ENCODE data around the gene DOK7. TPM values are rescaled to one million over a fixed set of nuclear protein-coding genes. Genes with fewer than 3 reads are reported as not detected.

DOK7 gene
- polyA plus RNA-seq, 1 donor (not counting 4 experiments of a cell fraction or from before 2014, with no cell fraction given) = 0.13 TPM

DNA sequence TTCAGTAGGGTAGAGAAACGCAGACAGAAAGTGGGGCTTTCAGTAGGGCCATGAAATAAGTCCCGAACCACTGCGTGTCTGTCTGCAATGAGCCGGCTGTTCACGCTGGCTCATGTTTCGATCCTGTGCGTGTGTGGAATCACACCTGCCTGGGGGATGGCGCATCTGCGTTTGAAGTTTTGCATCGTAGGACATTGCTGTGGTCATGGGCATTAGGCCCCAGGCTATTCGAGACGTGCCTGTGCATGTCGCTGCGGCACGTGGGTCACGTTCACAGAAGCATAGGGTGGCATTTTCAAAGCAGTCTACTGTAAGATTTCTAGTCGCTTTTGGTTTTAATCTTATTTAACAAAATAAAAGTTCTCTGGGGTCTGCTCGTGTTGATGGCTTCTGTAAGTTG, 46.8 kb upstream of the DOK7 start:
- Histone ChIP-seq H3K4me1 (ENCODE audit: control insufficient read depth, extremely low read depth, insufficient read depth, low read length) (no peaks in the 10 kb centered on the region), H3K79me2 (ENCODE audit: control insufficient read depth, insufficient read depth, low read length) (peaks cover 26% of the 10 kb centered on the region), H3K9me1 (ENCODE audit: control insufficient read depth, extremely low read depth, insufficient read depth, low read length) (no peaks in the 10 kb centered on the region), H4K20me1 (ENCODE audit: control insufficient read depth, extremely low read depth, insufficient read depth, low read length) (peaks cover 4% of the 10 kb centered on the region), H3K4me2 (ENCODE audit: control insufficient read depth, extremely low read depth, insufficient read depth, low read depth, low read length) (no peak overlapping the region), H3K9ac (ENCODE audit: control insufficient read depth, extremely low read depth, insufficient read depth, low read length) (no peak overlapping the region), H3K27me3 (ENCODE audit: control insufficient read depth, extremely low read depth, insufficient read depth, low read length) (no peaks in the 10 kb centered on the region), H3K36me3 (ENCODE audit: control insufficient read depth in 2 of 2, extremely low read depth in 1 of 2, insufficient read depth in 2 of 2, low read length in 2 of 2) (peaks cover 20 to 37% of the 10 kb centered on the region in 2 experiments), H2AFZ (ENCODE audit: control insufficient read depth, low read length) (no peak overlapping the region), H3K27ac (ENCODE audit: control insufficient read depth, insufficient read depth, low read length) (no peak overlapping the region), H3K9me3 (ENCODE audit: control insufficient read depth, low read depth, low read length) (no peaks in the 10 kb centered on the region), H3K4me3 (ENCODE audit: control insufficient read depth in 2 of 3, extremely low read depth in 1 of 3, insufficient read depth in 2 of 3, low read depth in 1 of 3, low read length in 3 of 3) (no peak overlapping the region)
- DNase-seq (ENCODE audit: low read depth, low spot score) (no peak), FAIRE-seq (no peak)
- TF ChIP-seq EZH2 (IDR thresholded peaks at IDR 0.05; ENCODE audit: low read length) = no peak
- TF ChIP-seq, protein P1, sequence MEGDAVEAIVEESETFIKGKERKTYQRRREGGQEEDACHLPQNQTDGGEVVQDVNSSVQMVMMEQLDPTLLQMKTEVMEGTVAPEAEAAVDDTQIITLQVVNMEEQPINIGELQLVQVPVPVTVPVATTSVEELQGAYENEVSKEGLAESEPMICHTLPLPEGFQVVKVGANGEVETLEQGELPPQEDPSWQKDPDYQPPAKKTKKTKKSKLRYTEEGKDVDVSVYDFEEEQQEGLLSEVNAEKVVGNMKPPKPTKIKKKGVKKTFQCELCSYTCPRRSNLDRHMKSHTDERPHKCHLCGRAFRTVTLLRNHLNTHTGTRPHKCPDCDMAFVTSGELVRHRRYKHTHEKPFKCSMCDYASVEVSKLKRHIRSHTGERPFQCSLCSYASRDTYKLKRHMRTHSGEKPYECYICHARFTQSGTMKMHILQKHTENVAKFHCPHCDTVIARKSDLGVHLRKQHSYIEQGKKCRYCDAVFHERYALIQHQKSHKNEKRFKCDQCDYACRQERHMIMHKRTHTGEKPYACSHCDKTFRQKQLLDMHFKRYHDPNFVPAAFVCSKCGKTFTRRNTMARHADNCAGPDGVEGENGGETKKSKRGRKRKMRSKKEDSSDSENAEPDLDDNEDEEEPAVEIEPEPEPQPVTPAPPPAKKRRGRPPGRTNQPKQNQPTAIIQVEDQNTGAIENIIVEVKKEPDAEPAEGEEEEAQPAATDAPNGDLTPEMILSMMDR (optimal IDR thresholded peaks at IDR 0.05 in 1 of 3, IDR thresholded peaks at IDR 0.05 in 1 of 3, conservative IDR thresholded peaks at IDR 0.05 in 1 of 3; ENCODE audit: extremely low read depth in 1 of 3, insufficient read depth in 2 of 3, low read length in 3 of 3) = no peak
- dilution Hi-C loops (cut with MboI; ENCODE audit: extremely low pct_ligation_motif_present, low sequenced_read_pairs) = no loop called here

DNA sequence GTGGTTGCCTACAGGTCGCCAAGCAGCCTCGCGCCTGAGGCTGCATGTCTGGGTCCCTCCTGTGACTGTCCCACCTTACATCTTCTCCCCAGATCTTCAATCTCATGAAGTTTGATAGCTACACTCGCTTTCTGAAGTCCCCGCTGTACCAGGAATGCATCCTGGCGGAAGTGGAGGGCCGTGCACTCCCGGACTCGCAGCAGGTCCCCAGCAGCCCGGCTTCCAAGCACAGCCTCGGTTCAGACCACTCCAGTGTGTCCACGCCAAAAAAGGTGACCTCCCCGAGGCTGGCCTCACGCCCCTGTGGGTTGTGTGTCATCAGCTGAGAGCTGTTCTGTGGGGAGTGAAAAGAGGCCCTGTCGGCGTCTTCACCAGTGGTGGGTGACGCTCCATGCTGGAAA, 46.3 kb upstream of the DOK7 start:
- Histone ChIP-seq H2AFZ (ENCODE audit: control insufficient read depth, low read length) (no peak overlapping the region), H3K9ac (ENCODE audit: control insufficient read depth, extremely low read depth, insufficient read depth, low read length) (no peak overlapping the region), H3K27ac (ENCODE audit: control insufficient read depth, insufficient read depth, low read length) (no peak overlapping the region), H3K36me3 (ENCODE audit: control insufficient read depth in 2 of 2, extremely low read depth in 1 of 2, insufficient read depth in 2 of 2, low read length in 2 of 2) (peaks cover 21 to 37% of the 10 kb centered on the region in 2 experiments), H4K20me1 (ENCODE audit: control insufficient read depth, extremely low read depth, insufficient read depth, low read length) (peaks cover 4% of the 10 kb centered on the region), H3K4me3 (ENCODE audit: control insufficient read depth in 2 of 3, extremely low read depth in 1 of 3, insufficient read depth in 2 of 3, low read depth in 1 of 3, low read length in 3 of 3) (no peak overlapping the region), H3K27me3 (ENCODE audit: control insufficient read depth, extremely low read depth, insufficient read depth, low read length) (no peaks in the 10 kb centered on the region), H3K4me1 (ENCODE audit: control insufficient read depth, extremely low read depth, insufficient read depth, low read length) (no peaks in the 10 kb centered on the region), H3K9me3 (ENCODE audit: control insufficient read depth, low read depth, low read length) (no peaks in the 10 kb centered on the region), H3K4me2 (ENCODE audit: control insufficient read depth, extremely low read depth, insufficient read depth, low read depth, low read length) (no peak overlapping the region), H3K79me2 (ENCODE audit: control insufficient read depth, insufficient read depth, low read length) (peaks cover 20% of the 10 kb centered on the region), H3K9me1 (ENCODE audit: control insufficient read depth, extremely low read depth, insufficient read depth, low read length) (no peaks in the 10 kb centered on the region)
- FAIRE-seq (no peak), DNase-seq (ENCODE audit: low read depth, low spot score) (no peak)
- no peak for TF ChIP-seq EZH2 (IDR thresholded peaks at IDR 0.05; ENCODE audit: low read length)
- TF ChIP-seq, protein P1 (optimal IDR thresholded peaks at IDR 0.05 in 1 of 3, IDR thresholded peaks at IDR 0.05 in 1 of 3, conservative IDR thresholded peaks at IDR 0.05 in 1 of 3; ENCODE audit: extremely low read depth in 1 of 3, insufficient read depth in 2 of 3, low read length in 3 of 3) = no peak
- dilution Hi-C loops (cut with MboI; ENCODE audit: extremely low pct_ligation_motif_present, low sequenced_read_pairs) = no loop called here
